ENCODE data around the gene DDX41.
A peak's percentile ranks its signal among the peaks of the same experiment; 100 is the strongest.
"Not testable (repeated sequence)": the region's sequence is repeated elsewhere in the genome, so short reads cannot be mapped to it uniquely, and the experiment has no call there.

DDX41 gene

GRCh38 chr5:177487975-177488374, 28.8 kb downstream of the DDX41 start:
- Histone ChIP-seq H3K4me3 (ENCODE audit: low read depth in 1 of 2, low read length in 2 of 2) (no peak overlapping the region), H3K4me2 (ENCODE audit: insufficient read depth, low read length) (no peak overlapping the region), H2AFZ (ENCODE audit: low read depth, low read length) (no peak overlapping the region), H3K36me3 (ENCODE audit: insufficient read depth, low read length) (no peaks in the 10 kb centered on the region), H3K27me3 (ENCODE audit: insufficient read depth, low read length, poor library complexity) (no peaks in the 10 kb centered on the region), H4K20me1 (ENCODE audit: insufficient read depth, low read length) (peaks cover 3% of the 10 kb centered on the region; the same call in 1 of the 2 replicates), H3K27ac (ENCODE audit: low read length) (no peak overlapping the region), H3K9me3 (ENCODE audit: insufficient read depth, low read length, severe bottlenecking) (no peaks in the 10 kb centered on the region), H3K79me2 (ENCODE audit: insufficient read depth, low read length) (no peaks in the 10 kb centered on the region), H3K9ac (ENCODE audit: low read depth, low read length) (no peak overlapping the region), H3K4me1 (ENCODE audit: insufficient read depth, low read length) (no peaks in the 10 kb centered on the region)
- ATAC-seq (ENCODE audit: insufficient read depth, low read depth) (peak; percentile 41; the same call in 1 of the 3 replicates), DNase-seq (no peak)
- TF ChIP-seq EZH2 (IDR thresholded peaks at IDR 0.05; ENCODE audit: borderline replicate concordance, low read depth, low read length, severe bottlenecking) (no peak), CTCF (IDR thresholded peaks at IDR 0.05; ENCODE audit: borderline replicate concordance, extremely low read depth, low read length, poor library complexity, severe bottlenecking) (peak; percentile 54)

- Histone ChIP-seq H2AFZ (ENCODE audit: low read depth, low read length) (no peak overlapping the region), H3K4me1 (ENCODE audit: insufficient read depth, low read length) (no peaks in the 10 kb centered on the region), H3K9ac (ENCODE audit: low read depth, low read length) (no peak overlapping the region), H3K4me2 (ENCODE audit: insufficient read depth, low read length) (no peak overlapping the region), H3K27ac (ENCODE audit: low read length) (no peak overlapping the region), H3K9me3 (ENCODE audit: insufficient read depth, low read length, severe bottlenecking) (no peaks in the 10 kb centered on the region), H3K36me3 (ENCODE audit: insufficient read depth, low read length) (no peaks in the 10 kb centered on the region), H4K20me1 (ENCODE audit: insufficient read depth, low read length) (peaks cover 3% of the 10 kb centered on the region; the same call in 1 of the 2 replicates), H3K4me3 (ENCODE audit: low read depth in 1 of 2, low read length in 2 of 2) (no peak overlapping the region), H3K79me2 (ENCODE audit: insufficient read depth, low read length) (no peaks in the 10 kb centered on the region), H3K27me3 (ENCODE audit: insufficient read depth, low read length, poor library complexity) (no peaks in the 10 kb centered on the region)
- ATAC-seq (ENCODE audit: insufficient read depth, low read depth) (no peak), DNase-seq (no peak)
- TF ChIP-seq CTCF (IDR thresholded peaks at IDR 0.05; ENCODE audit: borderline replicate concordance, extremely low read depth, low read length, poor library complexity, severe bottlenecking) (no peak), EZH2 (IDR thresholded peaks at IDR 0.05; ENCODE audit: borderline replicate concordance, low read depth, low read length, severe bottlenecking) (no peak)
Measured at GRCh38 chr5:177487144-177487543, 29.6 kb downstream of the DDX41 start.

GRCh38 chr5:177486256-177486655, 30.5 kb downstream of the DDX41 start:
- Histone ChIP-seq H3K9me3 (ENCODE audit: insufficient read depth, low read length, severe bottlenecking) (no peaks in the 10 kb centered on the region), H3K79me2 (ENCODE audit: insufficient read depth, low read length) (no peaks in the 10 kb centered on the region), H3K4me2 (ENCODE audit: insufficient read depth, low read length) (no peak overlapping the region), H3K4me1 (ENCODE audit: insufficient read depth, low read length) (no peaks in the 10 kb centered on the region), H3K27me3 (ENCODE audit: insufficient read depth, low read length, poor library complexity) (no peaks in the 10 kb centered on the region), H2AFZ (ENCODE audit: low read depth, low read length) (no peak overlapping the region), H3K27ac (ENCODE audit: low read length) (no peak overlapping the region), H3K36me3 (ENCODE audit: insufficient read depth, low read length) (no peaks in the 10 kb centered on the region), H4K20me1 (ENCODE audit: insufficient read depth, low read length) (peaks cover 3% of the 10 kb centered on the region; the same call in 1 of the 2 replicates), H3K9ac (ENCODE audit: low read depth, low read length) (no peak overlapping the region), H3K4me3 (ENCODE audit: low read depth in 1 of 2, low read length in 2 of 2) (no peak overlapping the region)
- DNase-seq (no peak), ATAC-seq (ENCODE audit: insufficient read depth, low read depth) (no peak)
- TF ChIP-seq EZH2 (IDR thresholded peaks at IDR 0.05; ENCODE audit: borderline replicate concordance, low read depth, low read length, severe bottlenecking), result no peak
- TF ChIP-seq CTCF (IDR thresholded peaks at IDR 0.05; ENCODE audit: borderline replicate concordance, extremely low read depth, low read length, poor library complexity, severe bottlenecking), result no peak

- not testable (repeated sequence) for DNase-seq; H3K79me2 ChIP-seq (ENCODE audit: insufficient read depth, low read length); H3K4me2 ChIP-seq (ENCODE audit: insufficient read depth, low read length); H3K36me3 ChIP-seq (ENCODE audit: insufficient read depth, low read length); H3K4me1 ChIP-seq (ENCODE audit: insufficient read depth, low read length); H3K27ac ChIP-seq (ENCODE audit: low read length); H3K9me3 ChIP-seq (ENCODE audit: insufficient read depth, low read length, severe bottlenecking); H3K27me3 ChIP-seq (ENCODE audit: insufficient read depth, low read length, poor library complexity); H4K20me1 ChIP-seq (ENCODE audit: insufficient read depth, low read length); H3K4me3 ChIP-seq (ENCODE audit: low read depth in 1 of 2, low read length in 2 of 2); ATAC-seq (ENCODE audit: insufficient read depth, low read depth); H3K9ac ChIP-seq (ENCODE audit: low read depth, low read length); H2AFZ ChIP-seq (ENCODE audit: low read depth, low read length)
Measured at GRCh38 chr5:177485753-177486152, 31.0 kb downstream of the DDX41 start.

All from DND-41 (cell line).